Ishikawa (cell line): ENCODE measurements around the gene RPTOR.

ENCODE experiments used
- CEBPB ChIP-seq: IDR thresholded peaks from 2 replicates; pipeline ENCODE4 v1.6.1; 2012
- CREB1 ChIP-seq: IDR thresholded peaks from 2 replicates; pipeline ENCODE4 v1.6.1; 2012; ENCODE audit warnings: low read depth
- EGR1 ChIP-seq: IDR thresholded peaks from 2 replicates; pipeline ENCODE4 v1.6.1; 2012
- EP300 ChIP-seq: IDR thresholded peaks from 2 replicates; pipeline ENCODE4 v1.6.1; 2012; ENCODE audit warnings: borderline replicate concordance
- FOXM1 ChIP-seq: IDR thresholded peaks from 2 replicates; pipeline ENCODE4 v1.6.1; 2012; ENCODE audit warnings: low read depth, borderline replicate concordance
- NFIC ChIP-seq: IDR thresholded peaks from 2 replicates; pipeline ENCODE4 v1.6.1; 2012
- RAD21 ChIP-seq: IDR thresholded peaks from 2 replicates; pipeline ENCODE4 v1.6.1; 2012; ENCODE audit warnings: low read depth
- TAF1 ChIP-seq: IDR thresholded peaks from 2 replicates; pipeline ENCODE4 v1.6.1; 2012; ENCODE audit warnings: low read depth, mild to moderate bottlenecking
- TCF12 ChIP-seq: IDR thresholded peaks from 2 replicates; pipeline ENCODE4 v1.6.1; 2012; ENCODE audit warnings: low read depth
- TEAD4 ChIP-seq: IDR thresholded peaks from 2 replicates; pipeline ENCODE4 v1.6.1; 2012
- YY1 ChIP-seq: IDR thresholded peaks from 2 replicates; pipeline ENCODE4 v1.6.1; 2012; ENCODE audit warnings: low read depth
- ZBTB7A ChIP-seq: IDR thresholded peaks from 2 replicates; pipeline ENCODE4 v1.6.1; 2012; ENCODE audit warnings: low read depth
- TF ChIP-seq, protein P1 (sequence below): IDR thresholded peaks from 2 replicates; pipeline ENCODE4 v1.6.1; 2012
- TF ChIP-seq, protein P2 (sequence below): IDR thresholded peaks from 2 replicates; pipeline ENCODE4 v1.6.1; 2012
- TF ChIP-seq, protein P3 (sequence below): IDR thresholded peaks from 2 replicates; pipeline ENCODE4 v1.6.1; 2012; ENCODE audit warnings: low read depth, mild to moderate bottlenecking

RPTOR gene

DNA sequence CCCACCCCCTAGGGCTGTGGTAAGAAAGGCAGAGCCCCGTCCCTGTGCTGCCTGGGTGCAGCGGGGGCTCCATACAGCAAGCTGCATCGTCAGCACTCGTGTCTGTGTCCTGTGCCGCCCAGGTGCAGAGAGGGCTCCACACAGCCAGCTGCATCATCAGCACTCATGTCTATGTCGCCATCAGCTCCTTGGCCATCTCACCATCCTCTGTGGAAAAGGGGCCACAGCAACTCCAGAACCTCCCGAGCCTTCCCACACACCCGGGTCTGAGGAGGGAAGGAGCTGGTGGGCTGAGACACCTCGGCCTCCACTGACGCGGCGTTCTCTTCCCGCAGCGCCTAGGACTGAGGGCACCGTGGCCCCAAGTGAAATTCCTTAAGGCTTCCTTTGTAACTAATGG is 374.1 kb downstream of the RPTOR start:
- TF ChIP-seq, protein P1, sequence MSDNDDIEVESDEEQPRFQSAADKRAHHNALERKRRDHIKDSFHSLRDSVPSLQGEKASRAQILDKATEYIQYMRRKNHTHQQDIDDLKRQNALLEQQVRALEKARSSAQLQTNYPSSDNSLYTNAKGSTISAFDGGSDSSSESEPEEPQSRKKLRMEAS = no peak
- TF ChIP-seq EP300 (no peak), TEAD4 (no peak), YY1 (no peak), CEBPB (no peak), FOXM1 (no peak)
- TF ChIP-seq, protein P2, sequence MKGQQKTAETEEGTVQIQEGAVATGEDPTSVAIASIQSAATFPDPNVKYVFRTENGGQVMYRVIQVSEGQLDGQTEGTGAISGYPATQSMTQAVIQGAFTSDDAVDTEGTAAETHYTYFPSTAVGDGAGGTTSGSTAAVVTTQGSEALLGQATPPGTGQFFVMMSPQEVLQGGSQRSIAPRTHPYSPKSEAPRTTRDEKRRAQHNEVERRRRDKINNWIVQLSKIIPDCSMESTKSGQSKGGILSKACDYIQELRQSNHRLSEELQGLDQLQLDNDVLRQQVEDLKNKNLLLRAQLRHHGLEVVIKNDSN = no peak

DNA sequence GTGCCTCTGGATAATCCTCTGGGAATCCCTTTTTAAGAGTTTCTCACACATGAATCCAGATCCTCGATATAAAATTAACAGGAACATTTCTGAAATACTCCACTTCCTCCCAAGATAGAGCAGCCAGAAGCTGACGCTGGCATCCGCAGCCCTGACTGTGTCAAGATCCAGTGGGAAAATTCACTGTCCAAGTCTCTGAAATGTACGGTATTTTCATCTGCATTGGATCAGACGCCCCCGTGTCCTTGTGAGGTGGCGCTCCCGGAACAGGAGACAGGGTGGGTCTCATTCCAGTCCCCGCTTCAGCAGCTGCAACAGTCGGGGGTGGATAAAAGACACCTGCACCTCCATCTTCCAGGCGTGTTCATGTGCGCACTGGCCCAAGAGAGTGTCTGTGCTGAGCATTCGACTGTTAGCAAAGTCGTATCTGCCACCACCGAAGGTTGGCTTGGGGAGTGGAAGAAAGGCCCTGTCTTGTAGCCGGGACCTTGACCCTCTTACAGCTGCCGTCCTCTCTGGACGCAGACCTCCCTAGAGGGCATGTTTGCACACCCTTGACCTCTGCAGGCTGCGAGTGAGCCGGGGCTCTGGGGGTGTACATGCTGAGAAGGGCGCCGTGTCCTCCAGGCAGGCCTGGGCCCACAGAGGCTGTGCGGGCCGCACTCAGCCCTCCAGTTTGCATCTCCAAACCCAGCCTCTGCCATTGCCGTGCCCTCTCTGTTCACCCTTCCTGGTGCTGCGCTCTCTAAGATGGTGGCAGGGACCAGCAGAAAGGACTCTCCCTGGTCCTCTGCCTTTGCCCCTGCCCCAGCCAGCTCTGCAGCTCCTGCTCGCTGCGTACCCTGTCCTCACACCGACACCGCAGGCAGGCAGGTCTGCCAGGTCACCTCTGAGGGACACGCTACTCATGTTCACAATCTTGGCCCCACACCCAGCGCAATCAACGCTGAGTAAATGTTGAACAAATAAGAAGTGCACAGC is 375.0 kb downstream of the RPTOR start:
- TF ChIP-seq NFIC (no peak), CEBPB (no peak), EP300 (no peak), TCF12 (no peak), YY1 (no peak), FOXM1 (no peak), RAD21 (no peak), CREB1 (no peak)
- TF ChIP-seq, protein P1 = no peak
- TF ChIP-seq, protein P3, sequence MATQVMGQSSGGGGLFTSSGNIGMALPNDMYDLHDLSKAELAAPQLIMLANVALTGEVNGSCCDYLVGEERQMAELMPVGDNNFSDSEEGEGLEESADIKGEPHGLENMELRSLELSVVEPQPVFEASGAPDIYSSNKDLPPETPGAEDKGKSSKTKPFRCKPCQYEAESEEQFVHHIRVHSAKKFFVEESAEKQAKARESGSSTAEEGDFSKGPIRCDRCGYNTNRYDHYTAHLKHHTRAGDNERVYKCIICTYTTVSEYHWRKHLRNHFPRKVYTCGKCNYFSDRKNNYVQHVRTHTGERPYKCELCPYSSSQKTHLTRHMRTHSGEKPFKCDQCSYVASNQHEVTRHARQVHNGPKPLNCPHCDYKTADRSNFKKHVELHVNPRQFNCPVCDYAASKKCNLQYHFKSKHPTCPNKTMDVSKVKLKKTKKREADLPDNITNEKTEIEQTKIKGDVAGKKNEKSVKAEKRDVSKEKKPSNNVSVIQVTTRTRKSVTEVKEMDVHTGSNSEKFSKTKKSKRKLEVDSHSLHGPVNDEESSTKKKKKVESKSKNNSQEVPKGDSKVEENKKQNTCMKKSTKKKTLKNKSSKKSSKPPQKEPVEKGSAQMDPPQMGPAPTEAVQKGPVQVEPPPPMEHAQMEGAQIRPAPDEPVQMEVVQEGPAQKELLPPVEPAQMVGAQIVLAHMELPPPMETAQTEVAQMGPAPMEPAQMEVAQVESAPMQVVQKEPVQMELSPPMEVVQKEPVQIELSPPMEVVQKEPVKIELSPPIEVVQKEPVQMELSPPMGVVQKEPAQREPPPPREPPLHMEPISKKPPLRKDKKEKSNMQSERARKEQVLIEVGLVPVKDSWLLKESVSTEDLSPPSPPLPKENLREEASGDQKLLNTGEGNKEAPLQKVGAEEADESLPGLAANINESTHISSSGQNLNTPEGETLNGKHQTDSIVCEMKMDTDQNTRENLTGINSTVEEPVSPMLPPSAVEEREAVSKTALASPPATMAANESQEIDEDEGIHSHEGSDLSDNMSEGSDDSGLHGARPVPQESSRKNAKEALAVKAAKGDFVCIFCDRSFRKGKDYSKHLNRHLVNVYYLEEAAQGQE = no peak

DNA sequence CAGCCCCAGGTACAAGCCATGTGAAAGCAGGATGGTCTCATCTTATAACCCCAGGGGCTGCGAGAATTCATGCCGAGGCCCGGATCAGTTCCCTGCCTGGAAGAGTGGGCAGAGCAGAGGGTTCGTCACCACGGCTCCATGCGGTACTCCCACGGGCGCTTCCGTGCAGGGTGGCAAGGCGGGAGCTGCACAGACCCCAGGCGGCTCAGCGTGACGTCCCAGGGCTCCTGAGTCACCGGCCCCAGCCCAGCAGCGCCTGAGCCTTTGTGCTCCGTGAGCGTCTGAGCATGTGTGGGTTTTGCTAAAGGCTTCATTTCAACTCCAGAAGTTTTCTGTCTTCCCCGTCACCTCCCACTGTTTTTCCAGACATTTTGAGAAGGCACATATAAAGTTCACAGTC is 375.8 kb downstream of the RPTOR start:
- TF ChIP-seq EP300 (no peak), CREB1 (no peak), FOXM1 (no peak), CEBPB (no peak), TAF1 (no peak), YY1 (no peak), RAD21 (no peak), EGR1 (no peak), ZBTB7A (no peak), TEAD4 (no peak)
- TF ChIP-seq, protein P2 = no peak
- TF ChIP-seq, protein P3 = no peak
- TF ChIP-seq, protein P1 = no peak

DNA sequence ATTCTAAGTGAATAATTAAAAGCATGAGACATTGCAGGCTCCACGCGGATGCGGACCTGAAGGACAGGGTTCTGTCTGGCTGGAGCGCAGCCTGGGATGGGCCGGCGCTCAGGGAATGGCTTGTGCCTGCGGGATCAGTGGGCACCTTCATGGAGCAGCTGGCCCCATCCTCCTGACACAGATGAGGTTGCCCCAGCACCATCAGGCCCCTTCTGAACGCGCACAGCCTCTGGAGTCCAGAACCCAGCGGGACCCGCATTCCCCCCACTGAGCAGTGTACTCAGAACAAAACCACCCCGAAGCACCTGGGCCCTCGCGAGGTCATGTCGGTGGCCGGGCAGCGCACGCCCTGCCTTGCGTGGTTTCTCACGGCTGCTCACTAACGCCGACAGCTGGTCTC is 376.5 kb downstream of the RPTOR start:
- no peak for TF ChIP-seq CEBPB
- TF ChIP-seq, protein P3 = no peak
- TF ChIP-seq YY1 = no peak
- no peak for TF ChIP-seq TAF1
- TF ChIP-seq TCF12 = no peak
- no peak for TF ChIP-seq TEAD4
- TF ChIP-seq, protein P1 = no peak
- TF ChIP-seq ZBTB7A = no peak
- TF ChIP-seq EGR1 = no peak
- TF ChIP-seq EP300 = no peak
- no peak for TF ChIP-seq FOXM1
